HepG2 (cell line): ENCODE data around the gene NKAIN4. TPM values are rescaled to one million over a fixed set of nuclear protein-coding genes. Genes with fewer than 3 reads are reported as not detected.
A peak's percentile ranks its signal among the peaks of the same experiment; 100 is the strongest.

Experiments
- CAMTA2 ChIP-seq: sonication (generic); formaldehyde crosslinking; IDR thresholded peaks from 2 replicates; pipeline ENCODE4 v1.4.0; 2020; ENCODE audit warnings: mild to moderate bottlenecking, missing genetic modification reagents, borderline replicate concordance
- CEBPG ChIP-seq: IDR thresholded peaks from 2 replicates; pipeline ENCODE4 v1.6.1; 2016
- MAFF ChIP-seq: IDR thresholded peaks from 2 replicates; pipeline ENCODE4 v1.6.1; 2011; ENCODE audit warnings: low read depth, low read length, improper control_type of control experiment
- NFIB ChIP-seq: sonication (generic); formaldehyde crosslinking; IDR thresholded peaks from 2 replicates; pipeline ENCODE4 v1.9.0; 2021; ENCODE audit warnings: missing genetic modification reagents, mild to moderate bottlenecking, borderline replicate concordance
- SIX1 ChIP-seq: sonication (generic); formaldehyde crosslinking; IDR thresholded peaks from 2 replicates; pipeline ENCODE4 v1.4.0; 2020; ENCODE audit warnings: missing genetic modification reagents, borderline replicate concordance
- ZIK1 ChIP-seq: sonication (generic); formaldehyde crosslinking; IDR thresholded peaks from 2 replicates; pipeline ENCODE4 v1.5.0; 2020; ENCODE audit warnings: mild to moderate bottlenecking, low read depth, missing genetic modification reagents, borderline replicate concordance
- ZNF136 ChIP-seq: sonication (generic); formaldehyde crosslinking; IDR thresholded peaks from 2 replicates; pipeline ENCODE4 v1.8.1; 2022; ENCODE audit warnings: low read depth, mild to moderate bottlenecking, moderate library complexity, missing genetic modification reagents
- ZNF282 ChIP-seq: fragments of 450-650 bp; IDR thresholded peaks from 2 replicates; pipeline ENCODE4 v1.6.1; 2018; ENCODE audit not compliant: partially characterized antibody
- ZNF546 ChIP-seq: sonication (generic); formaldehyde crosslinking; conservative IDR thresholded peaks from 2 replicates; pipeline ENCODE4 v1.8.1; 2023; ENCODE audit warnings: mild to moderate bottlenecking, missing genetic modification reagents
- polyA plus RNA-seq, 8 experiments: library from polyadenylated mRNA; depleted of rRNA in 3 of 8; stranded (reverse) in 7 of 8; unstranded in 1 of 8; fragments of >200 nt; fragmentation: Illumina TruSeq in 4 of 8; extraction: Trizol in 4 of 8; gene quantifications; 2 replicates each; pipeline versions ENCODE4 v1.2.1 to v1.2.3, GENCODE V29; 2011 to 2016; ENCODE audit warnings: low read depth in 4 of 8, missing spikeins in 1 of 8, mixed read lengths in 1 of 8; ENCODE audit not compliant: insufficient read depth in 1 of 8
- total RNA-seq, 5 experiments: library from RNA; depleted of rRNA; stranded (reverse); fragments of >200 nt; fragmentation: Illumina TruSeq; extraction: Trizol; gene quantifications; 2 replicates each; pipeline ENCODE4 v1.2.3, GENCODE V29; 2016; ENCODE audit warnings: low read depth in 1 of 5
- TF ChIP-seq, protein P1 (sequence below): sonication (generic); formaldehyde crosslinking; IDR thresholded peaks from 2 replicates; pipeline ENCODE4 v1.4.0; 2020; ENCODE audit warnings: missing genetic modification reagents
- TF ChIP-seq, protein P2 (sequence below): sonication (generic); formaldehyde crosslinking; IDR thresholded peaks from 2 replicates; pipeline ENCODE4 v1.5.0; 2020; ENCODE audit warnings: mild to moderate bottlenecking, missing genetic modification reagents, borderline replicate concordance
- TF ChIP-seq, protein P3 (sequence below): sonication (generic); formaldehyde crosslinking; IDR thresholded peaks from 2 replicates; pipeline ENCODE4 v1.8.0; 2022; ENCODE audit warnings: mild to moderate bottlenecking, missing genetic modification reagents; ENCODE audit not compliant: insufficient replicate concordance
- TF ChIP-seq, protein P4 (sequence below): sonication (generic); formaldehyde crosslinking; IDR thresholded peaks from 2 replicates; pipeline ENCODE4 v1.5.0; 2020; ENCODE audit warnings: missing genetic modification reagents
- TF ChIP-seq, protein P5 (sequence below): sonication (generic); formaldehyde crosslinking; IDR thresholded peaks from 2 replicates; pipeline ENCODE4 v1.4.0; 2020; ENCODE audit warnings: missing genetic modification reagents, borderline replicate concordance

The NKAIN4 gene
- total and polyA plus RNA-seq, 2 of the 13 experiments (the other 11 are each of a cell fraction or from before 2014, with no cell fraction given): not detected

DNA sequence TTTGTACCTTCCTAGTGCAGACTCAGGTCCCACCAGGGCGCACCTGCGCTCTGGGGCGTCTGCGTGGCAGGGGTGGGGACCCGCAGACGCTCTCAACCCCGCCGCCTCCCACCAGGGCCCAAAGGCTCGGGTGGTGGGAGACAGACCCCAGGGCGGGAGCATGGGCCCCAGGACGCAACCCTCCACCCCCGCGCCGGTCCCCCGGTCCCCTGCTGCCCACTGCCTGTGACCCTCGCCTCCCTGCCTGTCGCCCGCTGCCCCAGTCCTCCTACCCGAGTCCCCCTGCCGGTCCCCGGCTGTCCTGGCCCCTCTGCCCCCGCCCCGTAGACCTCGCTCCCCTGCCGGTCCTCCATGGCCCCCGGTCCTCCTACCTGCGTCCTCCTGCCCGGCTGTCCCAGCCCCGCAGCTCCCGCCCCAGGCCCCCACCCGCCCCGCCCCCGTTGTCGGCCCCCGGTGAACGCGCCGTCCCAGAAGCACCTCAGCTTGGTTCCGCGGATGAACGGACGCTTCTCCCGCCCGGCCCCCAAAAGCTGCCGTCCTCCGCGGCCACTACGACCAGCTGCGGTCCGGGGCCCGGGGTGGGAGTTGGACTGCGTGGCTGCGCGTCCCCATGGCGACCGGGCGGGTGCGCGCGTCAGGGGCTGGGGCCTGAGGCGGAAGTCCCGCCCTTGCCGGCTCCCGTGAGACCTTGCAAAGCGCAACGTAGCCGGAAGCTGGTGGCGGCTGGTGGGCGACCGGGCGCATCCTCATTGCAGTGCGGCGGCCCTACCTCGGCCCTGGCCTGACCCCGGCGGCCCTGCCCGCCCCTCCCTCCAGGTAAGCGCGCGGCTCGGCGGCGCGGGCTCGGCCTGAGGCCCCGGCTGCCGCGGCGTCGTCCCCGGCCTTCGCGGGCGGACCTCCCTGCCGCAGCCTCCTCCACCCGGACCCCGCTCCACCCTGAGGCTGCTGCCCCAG is 18.1 kb upstream of the NKAIN4 start, which contains the start of gene ARFGAP1 (continued):
- TF ChIP-seq, protein P1, sequence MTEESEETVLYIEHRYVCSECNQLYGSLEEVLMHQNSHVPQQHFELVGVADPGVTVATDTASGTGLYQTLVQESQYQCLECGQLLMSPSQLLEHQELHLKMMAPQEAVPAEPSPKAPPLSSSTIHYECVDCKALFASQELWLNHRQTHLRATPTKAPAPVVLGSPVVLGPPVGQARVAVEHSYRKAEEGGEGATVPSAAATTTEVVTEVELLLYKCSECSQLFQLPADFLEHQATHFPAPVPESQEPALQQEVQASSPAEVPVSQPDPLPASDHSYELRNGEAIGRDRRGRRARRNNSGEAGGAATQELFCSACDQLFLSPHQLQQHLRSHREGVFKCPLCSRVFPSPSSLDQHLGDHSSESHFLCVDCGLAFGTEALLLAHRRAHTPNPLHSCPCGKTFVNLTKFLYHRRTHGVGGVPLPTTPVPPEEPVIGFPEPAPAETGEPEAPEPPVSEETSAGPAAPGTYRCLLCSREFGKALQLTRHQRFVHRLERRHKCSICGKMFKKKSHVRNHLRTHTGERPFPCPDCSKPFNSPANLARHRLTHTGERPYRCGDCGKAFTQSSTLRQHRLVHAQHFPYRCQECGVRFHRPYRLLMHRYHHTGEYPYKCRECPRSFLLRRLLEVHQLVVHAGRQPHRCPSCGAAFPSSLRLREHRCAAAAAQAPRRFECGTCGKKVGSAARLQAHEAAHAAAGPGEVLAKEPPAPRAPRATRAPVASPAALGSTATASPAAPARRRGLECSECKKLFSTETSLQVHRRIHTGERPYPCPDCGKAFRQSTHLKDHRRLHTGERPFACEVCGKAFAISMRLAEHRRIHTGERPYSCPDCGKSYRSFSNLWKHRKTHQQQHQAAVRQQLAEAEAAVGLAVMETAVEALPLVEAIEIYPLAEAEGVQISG (CRISPR knock-in tag): peak; percentile 96
- TF ChIP-seq ZIK1 (CRISPR knock-in tag): no peak
- no peak for TF ChIP-seq MAFF
- TF ChIP-seq, protein P2, sequence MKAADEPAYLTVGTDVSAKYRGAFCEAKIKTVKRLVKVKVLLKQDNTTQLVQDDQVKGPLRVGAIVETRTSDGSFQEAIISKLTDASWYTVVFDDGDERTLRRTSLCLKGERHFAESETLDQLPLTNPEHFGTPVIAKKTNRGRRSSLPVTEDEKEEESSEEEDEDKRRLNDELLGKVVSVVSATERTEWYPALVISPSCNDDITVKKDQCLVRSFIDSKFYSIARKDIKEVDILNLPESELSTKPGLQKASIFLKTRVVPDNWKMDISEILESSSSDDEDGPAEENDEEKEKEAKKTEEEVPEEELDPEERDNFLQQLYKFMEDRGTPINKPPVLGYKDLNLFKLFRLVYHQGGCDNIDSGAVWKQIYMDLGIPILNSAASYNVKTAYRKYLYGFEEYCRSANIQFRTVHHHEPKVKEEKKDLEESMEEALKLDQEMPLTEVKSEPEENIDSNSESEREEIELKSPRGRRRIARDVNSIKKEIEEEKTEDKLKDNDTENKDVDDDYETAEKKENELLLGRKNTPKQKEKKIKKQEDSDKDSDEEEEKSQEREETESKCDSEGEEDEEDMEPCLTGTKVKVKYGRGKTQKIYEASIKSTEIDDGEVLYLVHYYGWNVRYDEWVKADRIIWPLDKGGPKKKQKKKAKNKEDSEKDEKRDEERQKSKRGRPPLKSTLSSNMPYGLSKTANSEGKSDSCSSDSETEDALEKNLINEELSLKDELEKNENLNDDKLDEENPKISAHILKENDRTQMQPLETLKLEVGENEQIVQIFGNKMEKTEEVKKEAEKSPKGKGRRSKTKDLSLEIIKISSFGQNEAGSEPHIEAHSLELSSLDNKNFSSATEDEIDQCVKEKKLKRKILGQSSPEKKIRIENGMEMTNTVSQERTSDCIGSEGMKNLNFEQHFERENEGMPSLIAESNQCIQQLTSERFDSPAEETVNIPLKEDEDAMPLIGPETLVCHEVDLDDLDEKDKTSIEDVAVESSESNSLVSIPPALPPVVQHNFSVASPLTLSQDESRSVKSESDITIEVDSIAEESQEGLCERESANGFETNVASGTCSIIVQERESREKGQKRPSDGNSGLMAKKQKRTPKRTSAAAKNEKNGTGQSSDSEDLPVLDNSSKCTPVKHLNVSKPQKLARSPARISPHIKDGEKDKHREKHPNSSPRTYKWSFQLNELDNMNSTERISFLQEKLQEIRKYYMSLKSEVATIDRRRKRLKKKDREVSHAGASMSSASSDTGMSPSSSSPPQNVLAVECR: peak; percentile 99
- TF ChIP-seq CEBPG (CRISPR knock-in tag): peak; percentile 46; the same call in 1 of the 2 replicates
- TF ChIP-seq, protein P3, sequence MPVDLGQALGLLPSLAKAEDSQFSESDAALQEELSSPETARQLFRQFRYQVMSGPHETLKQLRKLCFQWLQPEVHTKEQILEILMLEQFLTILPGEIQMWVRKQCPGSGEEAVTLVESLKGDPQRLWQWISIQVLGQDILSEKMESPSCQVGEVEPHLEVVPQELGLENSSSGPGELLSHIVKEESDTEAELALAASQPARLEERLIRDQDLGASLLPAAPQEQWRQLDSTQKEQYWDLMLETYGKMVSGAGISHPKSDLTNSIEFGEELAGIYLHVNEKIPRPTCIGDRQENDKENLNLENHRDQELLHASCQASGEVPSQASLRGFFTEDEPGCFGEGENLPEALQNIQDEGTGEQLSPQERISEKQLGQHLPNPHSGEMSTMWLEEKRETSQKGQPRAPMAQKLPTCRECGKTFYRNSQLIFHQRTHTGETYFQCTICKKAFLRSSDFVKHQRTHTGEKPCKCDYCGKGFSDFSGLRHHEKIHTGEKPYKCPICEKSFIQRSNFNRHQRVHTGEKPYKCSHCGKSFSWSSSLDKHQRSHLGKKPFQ: no peak
- no peak for TF ChIP-seq ZNF136 (CRISPR knock-in tag)
- no peak for TF ChIP-seq NFIB (CRISPR knock-in tag)
- no peak for TF ChIP-seq SIX1
- TF ChIP-seq, protein P4, sequence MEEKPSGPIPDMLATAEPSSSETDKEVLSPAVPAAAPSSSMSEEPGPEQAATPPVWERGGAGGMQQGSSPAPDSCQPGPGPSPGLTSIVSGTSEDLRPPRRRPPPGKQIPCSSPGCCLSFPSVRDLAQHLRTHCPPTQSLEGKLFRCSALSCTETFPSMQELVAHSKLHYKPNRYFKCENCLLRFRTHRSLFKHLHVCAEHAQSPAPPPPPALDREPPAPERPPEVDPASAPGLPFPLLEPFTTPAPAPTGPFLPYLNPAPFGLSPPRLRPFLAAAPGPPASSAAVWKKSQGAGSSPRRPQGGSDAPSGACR: 0 out of 2 replicates have a peak, but pooled peaks have one; percentile 41
- peak; percentile 55; the same call in 1 of the 2 replicates for TF ChIP-seq CAMTA2 (CRISPR knock-in tag)
- TF ChIP-seq, protein P5, sequence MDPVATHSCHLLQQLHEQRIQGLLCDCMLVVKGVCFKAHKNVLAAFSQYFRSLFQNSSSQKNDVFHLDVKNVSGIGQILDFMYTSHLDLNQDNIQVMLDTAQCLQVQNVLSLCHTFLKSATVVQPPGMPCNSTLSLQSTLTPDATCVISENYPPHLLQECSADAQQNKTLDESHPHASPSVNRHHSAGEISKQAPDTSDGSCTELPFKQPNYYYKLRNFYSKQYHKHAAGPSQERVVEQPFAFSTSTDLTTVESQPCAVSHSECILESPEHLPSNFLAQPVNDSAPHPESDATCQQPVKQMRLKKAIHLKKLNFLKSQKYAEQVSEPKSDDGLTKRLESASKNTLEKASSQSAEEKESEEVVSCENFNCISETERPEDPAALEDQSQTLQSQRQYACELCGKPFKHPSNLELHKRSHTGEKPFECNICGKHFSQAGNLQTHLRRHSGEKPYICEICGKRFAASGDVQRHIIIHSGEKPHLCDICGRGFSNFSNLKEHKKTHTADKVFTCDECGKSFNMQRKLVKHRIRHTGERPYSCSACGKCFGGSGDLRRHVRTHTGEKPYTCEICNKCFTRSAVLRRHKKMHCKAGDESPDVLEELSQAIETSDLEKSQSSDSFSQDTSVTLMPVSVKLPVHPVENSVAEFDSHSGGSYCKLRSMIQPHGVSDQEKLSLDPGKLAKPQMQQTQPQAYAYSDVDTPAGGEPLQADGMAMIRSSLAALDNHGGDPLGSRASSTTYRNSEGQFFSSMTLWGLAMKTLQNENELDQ (CRISPR knock-in tag): peak; percentile 68; the same call in 1 of the 2 replicates
- no peak for TF ChIP-seq ZNF282
- peak; percentile 71; the same call in 1 of the 2 replicates for TF ChIP-seq ZNF546
